Fibroblast of upper back skin (primary cell): ENCODE data around the gene DNAJB14.

Experiments
- DNase-seq: peaks from one replicate; pipeline ENCODE4 v3.0.0-alpha.2; 2013

Gene DNAJB14

DNA sequence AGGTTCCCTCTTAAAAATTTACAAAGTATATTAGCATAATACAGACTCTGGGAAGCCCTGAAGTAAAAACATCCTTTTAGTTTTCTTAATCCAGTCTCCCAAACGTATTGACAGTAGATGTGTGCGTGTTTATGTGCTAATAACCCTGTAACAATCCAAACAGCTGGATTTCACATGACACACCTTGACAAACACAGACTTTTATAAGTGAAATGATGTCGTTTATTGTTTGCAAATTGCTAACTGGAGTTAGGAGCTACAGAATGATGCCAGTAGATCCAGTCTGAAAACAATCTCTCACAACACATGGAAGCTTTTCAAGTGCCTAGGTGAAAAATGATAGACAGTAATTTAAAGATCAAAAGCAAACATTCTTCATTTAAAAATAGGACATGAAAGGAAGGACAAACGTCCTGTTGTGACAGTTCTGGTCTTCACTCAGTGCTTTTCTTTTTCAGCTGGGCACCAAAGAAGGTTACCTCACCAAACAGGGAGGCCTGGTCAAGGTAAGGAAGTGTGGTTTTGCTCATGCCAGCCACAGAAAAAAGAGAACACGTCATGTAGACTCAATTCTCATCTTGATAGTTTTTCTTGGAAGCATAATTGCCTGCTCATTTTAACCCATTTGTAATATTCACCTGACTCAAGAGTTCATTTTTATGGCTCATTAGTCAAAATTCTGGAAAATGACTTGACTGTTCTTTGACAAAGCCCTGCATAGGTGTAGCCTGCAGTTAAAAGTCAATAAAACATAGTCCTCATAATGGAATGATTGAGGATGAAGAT lies 85.1 kb downstream of the DNAJB14 start:
- DNase-seq, result no peak

DNA sequence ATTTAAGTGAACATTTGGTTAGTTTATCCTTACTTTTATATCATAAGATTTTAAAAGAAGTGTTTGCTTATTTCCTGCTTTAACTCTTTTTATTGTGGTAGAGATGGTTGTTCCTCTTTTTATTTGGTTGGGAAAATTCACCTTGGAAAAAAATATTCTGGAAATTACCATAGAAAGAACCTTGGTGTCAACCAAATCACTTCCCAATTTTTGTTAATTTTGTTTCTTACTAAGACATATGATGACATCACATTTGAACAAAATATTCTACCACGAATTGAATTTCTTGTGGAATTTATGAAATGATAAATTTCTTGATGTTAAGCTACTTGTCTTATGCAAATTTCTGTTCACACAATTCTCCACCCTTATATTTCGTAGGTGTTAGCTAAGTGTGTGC lies 85.9 kb downstream of the DNAJB14 start:
- no peak for DNase-seq

DNA sequence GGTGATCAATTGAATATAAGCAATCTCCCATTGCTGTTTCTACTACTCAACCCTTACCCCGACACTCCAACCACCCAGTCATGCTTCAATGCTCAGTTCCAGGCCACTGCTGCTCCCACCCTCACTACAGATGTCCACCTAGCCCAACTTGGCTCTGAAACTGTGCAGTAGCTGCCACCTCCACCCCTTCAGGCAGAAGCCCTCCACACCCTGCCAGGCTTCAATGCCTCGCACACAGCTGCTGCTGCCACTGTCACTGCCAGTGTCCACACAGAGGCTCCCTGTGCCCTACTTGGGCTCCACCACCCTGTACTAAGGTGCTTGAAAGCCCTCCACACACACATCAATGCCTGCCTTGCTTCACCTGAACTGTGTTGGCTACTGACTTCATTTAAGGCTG lies 86.8 kb downstream of the DNAJB14 start:
- DNase-seq, result no peak

DNA sequence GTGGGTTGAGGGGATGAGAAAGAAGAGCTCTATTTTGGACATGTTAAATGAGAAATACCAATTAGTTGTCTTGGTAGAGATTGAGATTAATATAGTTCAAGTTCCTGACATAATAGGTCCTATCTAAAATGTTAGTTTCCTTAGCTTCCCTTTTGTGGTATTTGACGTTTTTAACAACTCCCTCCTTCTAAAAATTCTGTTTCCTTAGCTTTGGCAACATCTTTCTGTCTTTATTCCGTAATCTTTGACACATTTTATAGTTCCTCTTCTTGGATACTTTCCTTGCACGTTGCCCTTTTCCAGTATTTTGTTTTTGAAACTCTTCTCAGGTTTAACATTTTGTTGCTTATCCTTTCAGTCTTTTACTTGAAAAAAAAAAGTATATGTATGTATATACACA lies 89.1 kb downstream of the DNAJB14 start:
- no peak for DNase-seq

DNA sequence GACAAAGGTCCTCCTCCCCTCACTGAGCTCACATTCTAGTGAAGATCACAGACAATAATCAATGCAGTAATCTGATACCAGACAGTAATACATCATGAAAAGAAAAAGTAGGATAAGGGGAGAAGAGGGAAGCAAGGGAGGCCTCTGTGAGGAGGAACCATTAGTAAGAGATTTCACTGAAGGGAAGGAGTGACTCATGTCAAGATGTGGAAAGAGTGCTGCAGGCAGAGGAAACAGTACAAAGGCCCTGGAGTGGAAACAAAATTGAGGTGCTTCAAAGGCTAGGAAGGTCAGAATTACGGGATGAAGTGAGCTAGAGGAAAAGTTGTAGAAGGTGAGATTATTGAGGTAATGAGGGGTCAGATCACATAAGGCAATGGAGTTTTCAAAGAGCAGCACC lies 90.3 kb downstream of the DNAJB14 start:
- DNase-seq, result peak; percentile 27

DNA sequence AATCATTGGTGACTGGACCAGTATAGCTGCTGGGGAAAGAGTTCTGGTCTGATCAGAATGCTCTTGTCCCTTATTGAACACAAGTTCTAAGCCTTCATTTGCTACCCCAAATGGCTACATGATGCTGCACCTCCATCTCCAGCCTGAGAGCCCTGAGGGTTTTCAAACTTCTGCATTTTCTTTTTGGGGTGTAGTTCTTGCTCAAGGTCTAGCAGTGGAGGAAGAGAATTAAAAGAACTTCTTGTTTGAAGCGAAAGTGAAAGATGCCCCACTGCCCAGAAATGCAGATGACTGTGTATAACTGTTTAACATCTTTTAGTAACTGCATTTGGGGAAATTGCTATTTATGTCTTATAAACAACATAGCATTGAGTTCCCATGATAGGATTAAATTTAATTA lies 90.7 kb downstream of the DNAJB14 start:
- no peak for DNase-seq

DNA sequence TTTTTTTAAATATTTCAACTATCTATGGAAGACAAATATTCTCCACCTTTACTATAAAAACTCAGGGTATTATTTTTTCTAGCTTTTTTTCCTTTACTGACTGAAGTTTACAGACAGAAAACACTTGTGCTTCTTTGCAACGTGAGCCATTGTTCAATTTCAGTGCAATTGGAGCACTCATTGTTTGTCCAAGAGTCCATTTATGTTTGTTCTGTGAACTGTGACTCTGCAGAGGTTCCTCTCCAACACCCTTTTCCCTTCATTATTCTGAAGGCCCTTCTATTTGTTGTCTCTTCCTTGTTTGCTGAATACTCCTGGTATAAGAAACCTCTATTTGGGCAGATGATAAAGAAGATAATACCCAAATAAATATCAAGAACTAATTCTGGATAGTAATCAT lies 92.4 kb downstream of the DNAJB14 start:
- no peak for DNase-seq

DNA sequence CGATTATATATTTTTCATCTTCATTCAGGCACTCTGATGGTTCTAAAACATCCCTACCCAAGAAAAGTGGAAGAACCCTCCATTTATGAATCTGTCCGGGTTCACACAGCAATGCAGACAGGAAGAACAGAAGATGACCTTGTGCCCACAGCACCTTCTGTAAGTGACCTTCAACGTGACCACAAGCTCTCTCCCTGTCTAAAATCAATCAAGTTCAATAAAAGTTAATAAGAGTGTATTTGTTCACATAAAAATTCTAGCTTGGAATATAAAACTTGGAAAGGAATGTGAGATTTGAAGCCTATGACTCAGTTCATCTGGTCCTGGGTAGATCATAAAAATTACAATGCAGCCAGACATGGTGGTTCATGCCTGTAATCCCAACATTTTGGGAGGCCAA lies 93.2 kb downstream of the DNAJB14 start:
- DNase-seq, result no peak

DNA sequence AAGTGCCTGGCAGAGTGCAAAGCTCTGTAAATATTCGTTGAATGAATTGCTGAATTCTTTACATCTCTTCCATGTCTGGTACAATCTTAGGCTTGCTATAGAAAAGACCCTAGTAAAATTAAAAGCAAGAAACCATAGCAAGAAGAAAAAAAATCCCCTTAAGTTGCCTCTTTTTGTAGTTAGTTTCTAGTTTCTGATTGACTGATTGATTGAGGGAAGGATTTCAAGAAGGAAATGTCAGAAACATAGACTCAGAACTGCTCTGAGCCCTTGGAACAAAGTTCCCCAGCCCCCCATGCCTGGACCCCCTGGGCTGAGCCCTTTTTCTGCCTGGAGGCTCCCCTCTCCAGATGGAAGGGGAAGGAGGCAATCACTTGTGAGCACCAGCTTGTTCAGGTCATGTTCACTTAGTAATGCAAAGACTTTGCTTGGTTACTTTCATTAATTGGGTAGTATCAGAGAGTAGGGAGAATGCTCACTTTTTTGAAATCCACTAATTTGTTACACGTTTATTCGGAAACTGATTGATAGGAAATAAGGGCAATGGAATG lies 94.1 kb downstream of the DNAJB14 start:
- DNase-seq, result no peak

DNA sequence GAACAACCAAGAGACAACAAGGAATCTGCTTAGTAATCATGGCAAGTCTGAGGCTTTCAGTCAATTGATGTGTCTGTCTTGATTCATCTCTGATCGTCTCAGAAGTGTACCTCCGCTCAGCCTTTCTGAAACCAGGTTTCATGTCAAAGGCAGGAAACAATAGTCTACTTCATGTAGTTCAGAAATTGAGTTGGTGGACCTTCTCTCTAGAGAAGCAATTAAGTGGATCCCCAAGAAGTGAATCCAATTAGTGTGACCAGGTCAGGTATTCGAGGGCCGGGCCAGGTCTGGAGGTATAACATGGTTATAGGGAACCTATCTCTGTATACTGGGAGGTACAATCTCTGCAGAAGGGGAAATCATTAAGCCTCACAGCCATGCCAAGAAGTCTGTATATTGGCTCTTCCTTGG lies 97.8 kb downstream of the DNAJB14 start:
- DNase-seq, result no peak

DNA sequence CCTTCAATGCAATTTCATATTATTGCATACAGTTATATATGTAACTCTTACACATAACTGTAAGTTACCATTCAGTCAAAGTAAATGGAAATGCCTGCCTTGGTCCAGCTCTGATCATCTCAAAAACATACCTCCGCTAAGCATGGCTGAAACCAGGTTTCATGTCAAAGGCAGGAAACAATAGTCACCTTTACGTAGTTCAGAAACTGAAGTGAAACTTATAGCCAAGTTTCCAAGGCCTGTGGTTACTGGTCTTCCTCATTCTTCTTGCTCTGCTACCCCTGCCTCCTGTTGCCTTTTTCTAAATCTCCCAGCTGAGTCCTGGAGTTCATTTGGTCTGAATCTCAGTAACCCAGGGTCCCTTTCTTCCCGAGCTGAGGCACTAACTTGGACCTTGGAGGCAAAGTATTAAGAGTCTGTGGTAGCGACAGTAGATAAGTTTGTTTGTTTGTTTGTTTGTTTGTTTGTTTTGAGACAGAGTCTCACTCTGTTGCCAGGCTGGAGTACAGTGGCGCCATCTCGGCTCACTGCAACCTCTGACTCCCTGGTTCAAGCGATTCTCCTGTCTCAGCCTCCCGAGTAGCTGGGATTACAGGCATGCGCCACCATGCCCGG lies 98.9 kb downstream of the DNAJB14 start:
- no peak for DNase-seq

DNA sequence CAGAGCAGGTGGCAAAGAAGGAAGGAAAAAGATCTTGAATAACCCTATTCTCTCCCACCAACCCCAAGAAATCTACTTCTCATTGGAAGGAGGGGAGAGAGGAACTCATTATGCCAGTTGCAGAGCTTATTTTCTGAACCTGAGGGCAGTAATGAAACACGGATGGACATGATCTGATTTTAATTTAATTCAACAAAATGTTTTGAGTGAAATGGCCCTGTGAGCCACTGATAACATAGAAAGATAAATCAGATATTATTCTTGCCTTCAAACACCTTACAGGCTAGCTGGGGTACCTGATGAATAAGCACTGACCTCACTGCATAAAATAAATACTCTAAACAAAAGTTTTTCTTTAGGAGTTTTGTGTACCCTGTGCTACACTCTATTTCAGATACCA lies 99.5 kb downstream of the DNAJB14 start:
- no peak for DNase-seq
